ENCODE data around the gene TTC22. TPM values are rescaled to one million over a fixed set of nuclear protein-coding genes. Genes with fewer than 3 reads are reported as not detected.

TTC22 gene
- total RNA-seq, 1 donor, result not detected

DNA sequence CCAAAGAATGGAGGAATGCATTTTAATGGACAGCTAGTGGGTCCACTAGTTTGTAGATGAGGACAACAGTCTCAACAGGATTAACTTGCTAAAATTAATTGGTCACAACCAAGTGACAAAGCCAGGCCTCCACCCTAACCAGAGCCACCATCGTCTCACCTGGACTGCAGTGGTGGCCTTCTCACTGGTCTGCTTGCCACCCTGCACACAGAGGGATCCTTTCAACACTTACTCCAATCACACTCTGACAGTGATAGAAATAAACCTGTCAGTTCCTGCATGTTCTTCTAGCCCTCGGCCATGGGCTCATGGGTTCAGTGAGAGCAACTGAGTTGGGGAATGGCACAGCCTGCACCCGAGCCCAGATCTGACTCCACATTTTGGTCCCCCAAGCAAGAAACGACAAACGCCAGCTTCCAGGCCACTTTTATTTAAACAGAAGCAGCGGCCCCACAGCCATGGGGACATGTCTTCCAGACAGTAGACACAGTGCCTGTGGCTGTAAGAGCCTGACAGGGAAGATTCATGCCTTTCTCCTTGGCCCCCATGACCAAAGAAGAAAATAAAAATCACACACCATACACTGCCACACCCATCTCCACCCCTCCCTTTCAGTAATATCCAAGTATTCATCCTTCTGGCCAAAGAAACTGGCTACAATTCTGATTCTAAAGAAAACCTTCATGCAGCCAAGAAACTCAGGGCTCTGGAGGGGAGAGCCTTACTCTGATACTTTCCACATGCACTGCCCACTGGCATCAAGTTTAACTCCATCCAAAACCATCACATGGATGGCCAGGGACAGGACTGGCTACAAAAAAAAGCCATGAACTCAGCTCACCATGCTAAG lies 48.3 kb upstream of the TTC22 start:
- Histone ChIP-seq H3K27me3 (ENCODE audit: insufficient read depth, low read length) (no peaks in the 10 kb centered on the region), H4K20me1 (ENCODE audit: insufficient read depth, low read length) (no peaks in the 10 kb centered on the region), H3K36me3 (ENCODE audit: insufficient read depth, low read length) (peaks cover 43% of the 10 kb centered on the region), H3K4me2 (ENCODE audit: insufficient read depth, low read length) (peak overlapping the region; percentile 15), H3K9me3 (ENCODE audit: low read depth, low read length) (no peaks in the 10 kb centered on the region), H3K79me2 (ENCODE audit: insufficient read depth, low read length) (no peaks in the 10 kb centered on the region), H3K4me3 (ENCODE audit: insufficient read depth, low read length) (no peak overlapping the region), H3K4me1 (ENCODE audit: insufficient read depth, low read length) (peaks cover 20% of the 10 kb centered on the region), H3K27ac (ENCODE audit: low read depth, low read length) (peak overlapping the region; percentile 75), H2AFZ (ENCODE audit: low read length) (no peak overlapping the region)
- TF ChIP-seq, protein P1, sequence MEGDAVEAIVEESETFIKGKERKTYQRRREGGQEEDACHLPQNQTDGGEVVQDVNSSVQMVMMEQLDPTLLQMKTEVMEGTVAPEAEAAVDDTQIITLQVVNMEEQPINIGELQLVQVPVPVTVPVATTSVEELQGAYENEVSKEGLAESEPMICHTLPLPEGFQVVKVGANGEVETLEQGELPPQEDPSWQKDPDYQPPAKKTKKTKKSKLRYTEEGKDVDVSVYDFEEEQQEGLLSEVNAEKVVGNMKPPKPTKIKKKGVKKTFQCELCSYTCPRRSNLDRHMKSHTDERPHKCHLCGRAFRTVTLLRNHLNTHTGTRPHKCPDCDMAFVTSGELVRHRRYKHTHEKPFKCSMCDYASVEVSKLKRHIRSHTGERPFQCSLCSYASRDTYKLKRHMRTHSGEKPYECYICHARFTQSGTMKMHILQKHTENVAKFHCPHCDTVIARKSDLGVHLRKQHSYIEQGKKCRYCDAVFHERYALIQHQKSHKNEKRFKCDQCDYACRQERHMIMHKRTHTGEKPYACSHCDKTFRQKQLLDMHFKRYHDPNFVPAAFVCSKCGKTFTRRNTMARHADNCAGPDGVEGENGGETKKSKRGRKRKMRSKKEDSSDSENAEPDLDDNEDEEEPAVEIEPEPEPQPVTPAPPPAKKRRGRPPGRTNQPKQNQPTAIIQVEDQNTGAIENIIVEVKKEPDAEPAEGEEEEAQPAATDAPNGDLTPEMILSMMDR (IDR thresholded peaks at IDR 0.05; ENCODE audit: extremely low read depth, low read depth, low read length), result no peak
- DNase-seq (ENCODE audit: insufficient read length, low spot score, missing footprints), result no peak

- Histone ChIP-seq H2AFZ (ENCODE audit: low read length) (no peak overlapping the region), H3K4me1 (ENCODE audit: insufficient read depth, low read length) (peaks cover 20% of the 10 kb centered on the region), H3K4me2 (ENCODE audit: insufficient read depth, low read length) (no peak overlapping the region), H3K36me3 (ENCODE audit: insufficient read depth, low read length) (peaks cover 32% of the 10 kb centered on the region), H3K27ac (ENCODE audit: low read depth, low read length) (no peak overlapping the region), H4K20me1 (ENCODE audit: insufficient read depth, low read length) (no peaks in the 10 kb centered on the region), H3K79me2 (ENCODE audit: insufficient read depth, low read length) (no peaks in the 10 kb centered on the region), H3K4me3 (ENCODE audit: insufficient read depth, low read length) (no peak overlapping the region), H3K27me3 (ENCODE audit: insufficient read depth, low read length) (no peaks in the 10 kb centered on the region), H3K9me3 (ENCODE audit: low read depth, low read length) (no peaks in the 10 kb centered on the region)
- TF ChIP-seq, protein P1 (IDR thresholded peaks at IDR 0.05; ENCODE audit: extremely low read depth, low read depth, low read length), result no peak
- DNase-seq (ENCODE audit: insufficient read length, low spot score, missing footprints), result no peak
Measured at GRCh38 chr1:54848134-54848948, 47.2 kb upstream of the TTC22 start.

DNA sequence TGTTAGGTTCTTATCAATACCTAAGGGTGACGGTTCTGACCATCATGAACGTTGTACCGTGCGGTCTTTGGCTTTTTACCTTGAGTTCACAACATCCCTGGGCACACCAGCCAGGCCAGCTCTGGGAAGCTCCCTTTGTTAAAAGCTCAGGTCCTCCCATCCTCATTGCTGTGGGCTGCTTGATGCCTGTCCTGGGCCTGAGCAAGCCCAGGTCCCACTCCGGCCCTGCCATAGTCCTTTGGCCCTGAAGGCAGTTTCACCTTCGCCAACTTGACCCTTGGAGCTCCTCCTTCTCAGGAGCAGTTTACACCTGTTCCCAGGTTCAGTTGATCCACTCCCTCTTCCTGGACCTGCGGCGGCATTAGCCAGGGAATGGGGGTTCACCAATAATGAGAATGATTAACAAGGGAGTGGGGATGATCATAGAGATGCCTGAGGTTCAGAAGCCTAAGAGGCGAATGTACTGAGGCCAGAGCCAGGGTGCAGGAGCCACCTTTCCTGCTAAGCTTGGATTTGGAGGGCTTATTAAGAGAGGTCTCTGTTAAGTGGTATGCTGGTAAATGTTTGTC lies 45.7 kb upstream of the TTC22 start:
- Histone ChIP-seq H3K27me3 (ENCODE audit: insufficient read depth, low read length) (no peaks in the 10 kb centered on the region), H3K4me2 (ENCODE audit: insufficient read depth, low read length) (no peak overlapping the region), H3K36me3 (ENCODE audit: insufficient read depth, low read length) (peaks cover 19% of the 10 kb centered on the region), H3K4me1 (ENCODE audit: insufficient read depth, low read length) (peaks cover 20% of the 10 kb centered on the region), H3K27ac (ENCODE audit: low read depth, low read length) (no peak overlapping the region), H2AFZ (ENCODE audit: low read length) (no peak overlapping the region), H3K4me3 (ENCODE audit: insufficient read depth, low read length) (no peak overlapping the region), H3K9me3 (ENCODE audit: low read depth, low read length) (no peaks in the 10 kb centered on the region), H4K20me1 (ENCODE audit: insufficient read depth, low read length) (no peaks in the 10 kb centered on the region), H3K79me2 (ENCODE audit: insufficient read depth, low read length) (no peaks in the 10 kb centered on the region)
- no peak for DNase-seq (ENCODE audit: insufficient read length, low spot score, missing footprints)
- TF ChIP-seq, protein P1 (IDR thresholded peaks at IDR 0.05; ENCODE audit: extremely low read depth, low read depth, low read length), result no peak
